Skin epidermis (tissue), 12 donors: ENCODE measurements around the gene DEPP1.

ENCODE experiments used
- H3K27ac ChIP-seq, 21 experiments: fragments of 200-600 bp; sonication (generic) in 11 of 21; one replicate each; pipeline ENCODE4 v1.5.0; 2020; ENCODE audit warnings: mild to moderate bottlenecking in 3 of 21, inconsistent platforms in 2 of 21, moderate library complexity in 2 of 21
- H3K4me3 ChIP-seq, 7 experiments: fragments of 200-600 bp; sonication (generic) in 2 of 7; one replicate each; pipeline ENCODE4 v1.5.0; 2020; ENCODE audit warnings: inconsistent platforms in 2 of 7, mild to moderate bottlenecking in 2 of 7, moderate library complexity in 1 of 7

The DEPP1 gene

DNA sequence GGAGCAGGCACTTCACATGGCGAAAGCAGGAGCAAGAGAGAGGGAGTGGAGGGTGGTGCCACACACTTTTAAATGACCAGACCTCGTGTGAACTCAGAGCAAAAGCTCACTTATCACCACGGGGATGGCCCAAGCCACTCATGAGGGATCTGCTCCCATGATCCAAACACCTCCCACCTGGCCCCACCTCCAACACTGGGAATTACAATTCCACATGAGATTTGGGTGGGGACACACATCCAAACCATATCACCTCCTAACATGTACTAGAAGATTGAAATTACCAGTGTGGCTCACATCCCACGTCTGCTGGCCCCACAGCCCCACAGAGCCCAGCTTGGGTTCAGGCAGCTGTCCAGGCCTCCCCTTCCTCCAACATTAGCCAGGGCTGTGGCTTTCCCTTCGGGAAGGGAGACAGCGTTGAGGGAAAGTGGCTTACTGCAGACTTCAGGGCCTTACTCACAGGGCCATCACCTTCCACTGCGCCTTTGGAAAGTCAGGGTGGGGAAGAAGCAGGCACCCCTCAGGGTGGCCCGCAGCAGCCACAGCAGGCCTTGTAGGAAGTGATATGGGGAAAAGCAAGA is 7.7 kb downstream of the DEPP1 start:
- H3K27ac ChIP-seq = peak overlapping the region in 1 of 21 experiments; percentile 10
- no peak overlapping the region for H3K4me3 ChIP-seq

DNA sequence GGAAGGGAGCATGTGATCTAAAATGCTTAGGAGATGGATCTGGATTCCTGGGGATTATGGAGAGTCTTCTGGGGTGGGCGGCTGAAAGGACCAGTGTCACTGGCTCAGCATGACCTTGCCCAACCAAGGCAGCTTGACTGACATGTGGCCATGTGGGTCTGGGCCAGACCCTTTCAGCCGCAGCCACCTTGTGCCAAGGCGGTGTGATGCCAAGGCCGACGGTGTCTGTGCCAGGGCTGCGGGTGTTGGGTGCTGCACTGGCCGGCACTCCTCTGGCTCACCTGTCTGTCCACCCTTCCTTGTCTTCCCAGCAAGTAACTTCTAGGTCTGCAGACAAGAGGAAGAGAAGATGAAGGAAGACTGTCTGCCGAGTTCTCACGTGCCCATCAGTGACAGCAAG is 8.8 kb downstream of the DEPP1 start:
- Histone ChIP-seq H3K27ac (peak overlapping the region in 1 of 21 experiments; percentile 47), H3K4me3 (no peak overlapping the region)

DNA sequence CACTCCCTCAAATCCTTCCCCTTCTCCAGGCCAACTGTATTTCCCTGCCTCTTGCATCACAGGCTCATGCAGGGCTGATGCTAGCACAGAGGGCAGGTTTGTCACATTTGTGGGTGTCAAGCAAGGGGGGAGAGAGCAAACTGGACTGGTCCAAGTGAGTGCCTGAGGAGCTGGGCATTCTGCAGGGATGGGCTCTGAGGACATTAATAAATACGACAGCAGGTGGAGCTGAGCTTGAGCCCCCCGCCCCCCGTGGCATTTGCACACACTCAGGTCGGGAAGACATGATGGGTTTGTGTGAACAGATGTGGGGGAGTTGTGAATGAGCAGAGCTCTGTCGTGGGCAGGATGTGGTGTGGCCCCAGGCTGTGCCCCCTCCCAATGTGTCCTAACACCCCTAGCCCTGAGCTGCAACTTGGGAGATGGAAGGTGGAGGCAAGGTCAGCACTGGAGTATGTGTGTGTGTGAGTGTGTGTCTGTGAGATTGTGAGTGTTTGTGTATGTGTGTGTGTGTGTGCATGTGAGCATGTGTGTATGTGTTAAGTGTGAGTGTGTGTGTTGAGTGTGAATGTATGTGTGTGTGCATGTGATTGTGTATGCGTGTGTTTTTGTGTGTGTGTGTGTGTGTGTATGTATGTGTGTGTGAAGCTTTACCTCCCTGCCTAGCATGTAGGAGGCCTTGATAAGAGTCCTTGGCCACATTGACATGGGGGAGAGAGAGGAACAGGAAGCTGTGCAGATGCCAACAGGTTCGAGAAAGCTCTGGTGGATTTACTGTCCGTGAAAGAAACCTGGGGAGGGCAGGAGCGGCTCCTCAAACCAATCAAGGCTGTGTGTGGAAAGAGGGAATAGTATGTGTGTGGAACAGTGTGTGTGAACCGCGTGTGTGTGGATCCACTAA is 9.9 kb downstream of the DEPP1 start:
- Histone ChIP-seq H3K27ac (peak overlapping the region in 18 of 21 experiments; percentile 2 to 88 (median 48)), H3K4me3 (no peak overlapping the region)

DNA sequence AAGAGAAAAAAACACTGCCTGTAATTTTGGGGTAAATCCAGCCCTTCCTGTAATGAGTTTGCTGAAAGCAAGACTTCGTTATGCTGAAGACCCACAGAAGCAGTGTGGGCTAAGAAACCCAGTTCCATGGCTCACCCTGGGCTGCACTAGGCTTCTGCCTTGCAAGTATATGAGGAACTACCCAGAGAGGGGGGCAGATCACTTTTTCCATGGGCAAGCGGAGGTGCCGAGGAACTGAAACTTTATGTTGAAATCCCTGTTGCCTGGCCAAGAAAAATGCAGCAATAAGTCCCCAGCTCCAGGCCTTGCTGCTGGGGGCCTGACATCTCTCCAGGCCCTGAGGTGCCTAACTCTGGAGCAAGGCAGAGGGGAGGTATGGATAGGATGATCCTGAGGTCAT is 10.5 kb downstream of the DEPP1 start:
- no peak overlapping the region for H3K4me3 ChIP-seq
- peak overlapping the region in 19 of 21 experiments; percentile 10 to 88 (median 51) for H3K27ac ChIP-seq

DNA sequence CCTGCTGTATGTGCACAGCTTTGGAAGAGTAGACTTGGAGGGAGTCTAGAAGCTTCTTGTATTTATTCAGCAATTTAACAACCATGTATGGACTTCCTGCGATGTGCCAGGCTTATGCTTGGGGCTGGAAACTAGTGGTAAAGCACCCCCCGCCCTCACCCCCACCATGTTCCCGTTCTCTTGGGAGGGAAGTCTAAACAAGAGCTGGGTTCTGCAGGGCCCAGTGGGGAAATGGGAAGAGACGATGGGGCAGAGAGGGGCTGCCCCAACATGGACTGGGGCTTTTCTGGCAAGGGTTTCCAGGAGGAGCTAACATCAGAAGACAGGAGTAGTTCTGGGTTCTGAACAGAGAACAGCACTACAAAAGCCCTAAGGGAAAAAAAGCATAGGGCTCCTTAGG is 11.0 kb downstream of the DEPP1 start:
- Histone ChIP-seq H3K27ac (peak overlapping the region in 17 of 21 experiments; percentile 10 to 88 (median 51)), H3K4me3 (no peak overlapping the region)

DNA sequence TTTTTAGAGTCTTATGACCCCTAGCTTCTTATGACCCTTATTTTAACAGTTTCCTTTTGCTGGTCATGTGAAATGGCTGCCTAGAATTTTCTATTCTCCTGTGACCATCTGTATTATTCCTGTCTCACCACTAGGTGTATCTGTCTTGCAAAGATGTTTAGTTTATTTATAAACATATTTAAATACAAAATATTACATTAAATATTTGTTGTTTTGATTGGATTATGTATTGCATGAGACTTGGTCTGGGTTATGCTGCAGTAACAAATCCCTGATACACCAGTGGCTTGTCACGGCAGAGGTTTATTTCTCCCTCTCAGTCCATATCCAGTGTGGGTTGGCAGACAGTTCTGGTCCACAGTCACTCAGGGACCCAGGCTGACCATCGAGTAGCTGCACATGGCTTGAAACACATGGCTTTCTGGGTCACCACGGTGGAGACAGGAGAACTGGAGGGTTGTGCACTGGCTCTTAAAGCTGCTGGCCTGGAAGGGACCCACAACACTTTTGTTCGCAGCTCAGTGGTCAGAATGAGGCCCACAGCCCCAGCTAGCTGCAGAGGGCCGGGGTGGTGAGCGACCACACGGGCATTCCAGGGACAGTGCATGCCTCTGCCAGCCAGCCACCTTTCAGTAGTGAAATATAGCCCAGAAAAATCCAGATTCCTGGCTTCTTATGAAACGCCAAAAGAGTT is 11.6 kb downstream of the DEPP1 start:
- Histone ChIP-seq H3K4me3 (no peak overlapping the region), H3K27ac (peak overlapping the region in 13 of 21 experiments; percentile 11 to 88 (median 63))

DNA sequence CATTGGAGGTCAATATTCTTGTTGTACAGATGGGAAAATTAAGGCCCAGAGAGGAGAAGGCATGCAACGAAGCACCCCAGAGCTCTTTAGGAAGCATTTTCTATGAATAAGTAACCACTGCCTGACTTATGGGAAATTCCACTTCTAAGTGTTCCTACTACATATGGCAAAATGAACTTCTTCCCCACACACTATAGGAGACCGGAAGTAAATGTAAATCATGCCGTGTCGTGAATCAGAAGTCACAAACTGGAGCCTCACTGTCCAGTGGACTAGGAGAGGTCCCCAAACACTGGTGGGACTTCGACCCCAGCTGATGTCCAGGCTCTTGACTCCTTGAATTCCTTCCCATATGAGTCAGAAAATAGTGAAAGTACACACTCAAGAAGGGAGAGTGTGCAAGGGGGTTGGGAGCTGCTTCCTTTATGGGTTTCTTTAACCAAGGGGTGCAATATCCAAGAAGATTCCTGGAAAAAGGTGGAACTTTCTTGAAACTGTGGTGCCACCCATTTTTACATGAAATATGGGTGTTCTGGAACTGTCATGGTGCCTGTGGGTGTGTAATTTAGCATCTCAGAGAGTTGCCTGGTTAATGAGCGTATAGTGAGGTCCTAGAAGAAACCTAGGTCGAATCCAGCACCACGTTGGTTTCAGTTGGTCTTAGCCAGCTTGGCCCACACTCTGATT is 12.3 kb downstream of the DEPP1 start:
- H3K4me3 ChIP-seq = no peak overlapping the region
- peak overlapping the region in 10 of 21 experiments; percentile 11 to 88 (median 56) for H3K27ac ChIP-seq

DNA sequence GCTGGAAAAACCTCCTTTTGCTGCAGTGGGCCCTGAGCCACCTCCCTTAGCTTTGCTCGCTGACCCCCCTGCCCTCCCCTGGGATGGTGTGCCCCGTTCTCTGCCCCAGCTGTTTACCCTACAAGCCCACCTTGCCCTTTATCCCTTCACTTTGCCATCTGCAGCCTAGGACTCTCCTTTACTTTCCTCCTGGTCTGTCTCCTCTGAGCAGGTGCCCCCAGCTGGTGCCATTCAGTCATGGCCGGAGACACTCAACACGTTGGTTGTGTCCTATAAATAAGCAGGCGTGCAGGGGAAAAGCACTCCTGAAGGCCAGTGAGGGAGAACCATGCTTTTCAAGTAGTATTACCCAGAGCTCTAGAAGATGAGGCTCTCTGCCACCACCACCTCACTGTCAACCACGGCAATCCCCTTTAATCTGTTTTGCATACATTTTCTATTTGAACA is 12.9 kb downstream of the DEPP1 start:
- peak overlapping the region in 9 of 21 experiments; percentile 20 to 88 (median 62) for H3K27ac ChIP-seq
- no peak overlapping the region for H3K4me3 ChIP-seq

DNA sequence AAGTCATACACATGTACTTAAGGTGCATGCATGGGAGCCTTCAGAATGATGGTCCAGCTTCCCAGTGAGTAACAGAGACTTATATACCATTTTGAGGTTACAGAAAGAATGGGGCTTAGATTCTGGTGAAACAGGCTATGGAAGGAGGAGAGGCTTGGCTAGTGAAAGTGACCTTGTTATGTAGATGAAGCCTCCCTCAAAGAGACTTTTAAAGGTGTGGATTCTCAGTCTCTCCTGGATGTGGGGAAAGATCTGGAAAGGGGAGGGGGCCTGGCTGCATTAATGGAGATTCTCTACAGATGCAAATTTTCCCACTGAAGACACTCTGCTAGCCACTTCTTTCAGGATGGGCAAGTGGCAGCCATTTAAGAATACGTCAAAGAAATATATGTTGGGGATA is 13.5 kb downstream of the DEPP1 start:
- Histone ChIP-seq H3K4me3 (no peak overlapping the region), H3K27ac (peak overlapping the region in 8 of 21 experiments; percentile 21 to 88 (median 60))

DNA sequence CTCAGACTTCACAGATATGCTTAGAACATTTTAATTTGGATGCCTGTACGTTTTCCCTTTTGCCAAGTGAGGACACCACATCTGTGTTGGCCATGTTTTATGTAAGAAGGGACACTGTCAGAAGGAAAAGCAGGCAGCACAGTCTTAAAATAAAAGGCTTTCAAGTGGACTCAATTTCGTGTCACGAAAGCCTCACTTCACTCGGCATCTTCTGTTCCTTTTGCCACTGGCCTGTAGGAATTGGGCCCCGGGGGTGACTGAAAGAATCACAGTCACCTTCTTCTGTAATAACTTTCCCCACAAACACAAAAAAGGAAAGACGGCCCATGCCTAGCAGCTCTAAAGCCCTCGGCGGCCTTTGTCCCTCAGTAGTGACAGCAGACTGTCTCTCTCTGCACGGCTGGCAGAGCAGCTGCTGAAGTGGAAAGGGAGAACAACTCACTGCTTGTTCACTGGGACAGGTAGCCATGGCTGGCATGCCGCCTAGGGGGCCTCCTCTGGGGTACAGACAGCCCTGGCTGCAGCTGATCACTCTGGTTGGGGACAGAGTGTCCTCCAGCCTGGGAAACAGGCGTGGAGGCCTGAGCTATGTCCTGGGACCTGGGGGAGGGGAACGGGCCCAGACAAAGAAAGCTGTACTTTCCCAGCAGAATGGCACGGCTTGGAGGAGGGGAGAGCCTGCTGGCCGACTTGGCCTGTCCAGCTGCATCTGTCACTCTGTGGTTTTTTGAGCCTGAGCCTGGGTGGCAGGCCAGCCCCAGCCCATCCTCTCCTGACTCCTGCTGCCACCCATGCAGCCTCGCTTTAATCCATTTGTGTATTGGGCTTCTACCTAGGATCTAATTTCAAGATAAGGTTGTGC is 14.6 kb downstream of the DEPP1 start:
- peak overlapping the region in 18 of 21 experiments; percentile 7 to 75 (median 47) for H3K27ac ChIP-seq
- H3K4me3 ChIP-seq = no peak overlapping the region

DNA sequence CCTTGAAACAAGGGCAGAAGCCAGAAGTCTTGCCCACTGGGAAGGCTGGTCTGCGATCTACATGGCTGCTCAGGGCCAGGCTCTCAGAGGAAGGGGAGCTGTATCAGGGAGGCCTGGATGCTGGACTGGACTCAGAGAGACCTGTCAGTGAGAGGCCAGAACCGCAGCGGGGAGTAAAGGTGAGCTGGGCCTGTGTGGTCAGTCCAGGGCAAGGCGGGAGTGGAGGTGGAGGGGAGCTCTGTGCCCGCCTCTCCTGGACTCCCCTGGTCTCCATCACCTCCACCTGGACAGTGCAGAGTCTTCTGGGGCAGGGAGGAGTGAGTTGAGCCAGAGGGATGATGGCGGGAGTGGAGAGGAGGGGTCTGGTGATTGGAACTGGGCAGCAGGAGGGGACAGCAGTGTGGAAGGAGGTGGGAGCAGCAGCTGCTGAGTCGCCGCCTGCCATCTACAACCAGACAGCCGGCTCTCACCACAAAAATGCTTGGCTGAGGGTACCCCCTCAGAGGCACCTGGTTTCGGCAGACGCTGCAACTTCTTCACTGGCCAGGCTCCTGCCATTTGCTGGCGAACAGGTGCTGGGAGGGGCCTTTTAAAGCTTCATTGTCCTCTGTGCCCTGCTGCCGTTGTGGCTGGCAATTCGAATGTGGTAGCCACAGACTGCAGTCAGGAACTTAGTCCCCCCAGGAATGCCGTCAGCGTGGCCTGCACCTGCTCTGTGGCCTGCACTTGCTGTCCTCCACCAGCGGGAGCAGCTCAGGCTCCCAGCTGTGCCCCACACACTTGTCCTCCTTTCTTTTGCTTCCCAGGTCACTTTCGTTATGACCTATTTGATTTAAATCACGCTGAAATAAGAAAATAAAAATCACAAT is 15.5 kb downstream of the DEPP1 start:
- Histone ChIP-seq H3K27ac (peak overlapping the region in 14 of 21 experiments; percentile 5 to 72 (median 31)), H3K4me3 (peak overlapping the region in 1 of 7 experiments; percentile 6)

DNA sequence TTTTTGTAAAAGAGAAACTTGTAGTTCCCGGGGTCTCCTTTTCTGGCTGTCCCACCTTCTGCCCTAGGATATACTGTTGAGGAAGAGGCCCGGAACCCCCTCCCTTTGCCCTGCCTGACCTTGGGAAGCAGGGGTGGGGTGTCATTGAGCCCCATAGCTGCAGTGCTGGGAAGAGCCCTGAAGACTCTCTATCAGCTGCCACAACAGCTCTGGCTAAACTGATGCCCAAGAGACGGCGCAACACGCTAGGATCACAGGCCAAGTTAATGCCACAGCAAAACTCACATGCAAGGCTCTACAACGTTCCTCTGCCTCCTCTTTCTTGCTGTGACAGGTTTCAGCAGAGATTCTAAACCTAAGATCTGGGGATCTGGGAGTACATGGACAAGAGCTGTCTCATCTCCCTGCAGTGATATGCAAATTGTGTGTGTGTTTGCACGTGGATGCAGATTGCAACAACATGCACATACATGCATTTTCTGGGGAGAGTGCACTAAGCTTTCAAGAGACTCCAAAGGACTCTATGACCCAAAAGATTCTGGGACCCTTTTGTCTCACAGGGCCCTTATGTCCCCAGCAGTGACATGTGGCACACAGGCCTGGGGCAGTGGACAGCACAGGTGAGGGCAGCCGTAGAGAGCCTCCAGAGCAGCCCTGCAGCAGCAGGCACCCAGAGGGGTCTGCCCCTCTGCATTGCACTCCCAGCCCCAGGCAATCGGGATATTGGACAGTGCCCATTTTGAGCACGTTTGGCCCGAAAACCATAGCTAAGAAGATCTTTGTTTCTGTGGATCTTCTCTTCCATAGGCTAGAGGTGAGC is 16.5 kb downstream of the DEPP1 start:
- Histone ChIP-seq H3K4me3 (peak overlapping the region in 1 of 7 experiments; percentile 4), H3K27ac (peak overlapping the region in 6 of 21 experiments; percentile 0 to 92 (median 31))

DNA sequence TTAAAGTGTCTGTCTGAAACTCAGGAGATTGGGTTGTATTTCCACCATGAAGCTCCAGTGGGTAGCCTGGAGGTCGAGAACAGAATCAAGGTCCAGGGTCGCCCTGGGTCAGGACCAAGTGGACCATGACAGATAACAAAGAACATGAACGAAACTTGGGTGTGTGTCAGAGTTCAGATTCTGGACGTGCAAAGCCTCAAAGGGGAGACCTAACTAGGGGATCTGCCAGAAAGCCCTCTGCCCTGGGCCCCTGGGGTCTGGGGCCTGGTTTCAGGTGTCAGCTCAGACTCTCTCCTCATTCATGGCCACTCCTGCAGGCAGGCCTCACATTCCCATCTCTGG is 17.4 kb downstream of the DEPP1 start:
- H3K27ac ChIP-seq = peak overlapping the region in 8 of 21 experiments; percentile 0 to 95 (median 38)
- H3K4me3 ChIP-seq = peak overlapping the region in 4 of 7 experiments; percentile 58 to 83 (median 70)

DNA sequence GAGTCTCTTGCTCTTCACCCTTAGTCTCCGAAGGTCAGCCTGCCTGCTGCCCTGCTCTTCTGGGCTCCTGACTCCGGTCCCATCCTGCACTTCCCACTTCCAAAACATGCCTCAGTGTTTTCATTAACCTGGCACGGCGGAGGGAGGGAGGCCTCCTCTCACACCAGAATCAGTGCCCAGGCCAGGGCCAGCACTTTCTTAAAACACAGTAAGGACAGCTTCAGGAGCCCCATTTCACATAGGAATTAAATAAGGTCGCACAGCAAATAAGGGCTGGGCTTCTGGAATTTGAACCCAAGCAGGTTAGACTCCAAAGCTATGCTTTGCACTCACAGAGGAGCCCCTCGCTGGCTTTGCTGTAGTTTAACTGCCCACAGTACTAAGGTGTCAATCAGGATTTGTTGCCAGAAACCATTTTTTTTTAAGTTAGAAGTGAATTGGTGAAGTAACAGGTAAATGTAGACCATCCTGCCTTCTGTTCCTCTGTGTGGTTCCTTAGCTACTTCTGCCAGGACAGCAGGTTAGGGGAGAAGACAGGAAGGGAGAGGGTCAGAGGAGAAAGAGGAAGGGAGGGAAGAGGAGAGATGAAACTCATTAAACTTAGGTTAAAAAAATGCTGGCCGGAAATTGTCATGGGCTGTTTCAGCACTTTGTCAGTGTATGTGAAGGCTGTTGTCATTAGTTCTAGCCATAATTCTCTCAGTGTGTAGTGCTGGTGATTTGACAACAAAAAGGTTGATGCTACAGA is 18.0 kb downstream of the DEPP1 start:
- peak overlapping the region in 12 of 21 experiments; percentile 0 to 95 (median 82) for H3K27ac ChIP-seq
- peak overlapping the region; percentile 1 to 83 (median 60) for H3K4me3 ChIP-seq

DNA sequence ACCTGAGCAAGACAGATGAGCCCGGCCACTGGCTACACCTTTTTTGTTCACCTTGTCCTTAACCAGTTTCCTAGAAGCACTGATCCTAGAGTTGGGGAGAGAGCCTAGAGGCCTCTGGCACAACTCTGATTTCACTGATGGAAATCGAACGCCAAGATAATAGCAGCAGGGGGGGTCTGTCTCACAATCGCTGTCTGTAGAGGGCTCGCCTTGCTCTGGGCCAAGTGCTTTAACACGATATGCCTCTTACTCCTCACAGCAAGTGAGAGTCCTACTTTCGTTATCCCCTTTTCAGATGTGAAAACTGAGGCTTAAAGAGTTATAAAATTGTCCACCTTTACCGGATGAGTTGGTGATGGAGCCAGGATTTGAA is 18.5 kb downstream of the DEPP1 start:
- peak overlapping the region in 17 of 21 experiments; percentile 9 to 95 (median 82) for H3K27ac ChIP-seq
- H3K4me3 ChIP-seq = peak overlapping the region; percentile 58 to 83 (median 62)
